ENCODE data around the gene BRINP2. TPM values are rescaled to one million over a fixed set of nuclear protein-coding genes. Genes with fewer than 3 reads are reported as not detected.

The BRINP2 gene
- total RNA-seq, 1 donor from 2014 or later: 0.26 TPM

DNA sequence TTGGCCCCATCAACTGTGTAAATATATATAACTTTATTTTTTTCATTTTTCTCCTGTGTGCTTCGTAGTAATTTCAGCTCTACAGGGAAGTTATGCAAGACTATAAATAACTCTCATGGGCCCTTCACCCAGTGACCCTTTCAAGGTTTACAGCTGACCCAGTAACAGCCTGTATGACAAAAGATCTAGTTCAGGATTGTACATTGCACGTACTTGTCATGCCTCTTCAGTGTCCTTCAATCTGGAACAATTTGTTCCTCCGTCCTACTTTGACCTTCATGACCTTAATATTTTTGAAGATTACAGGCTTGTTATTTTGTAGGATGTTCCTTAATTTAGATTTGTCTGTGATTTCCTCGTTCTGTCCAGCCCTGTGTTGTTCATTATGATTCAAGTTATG, 40.5 kb downstream of the BRINP2 start:
- H3K4me3 Mint-ChIP-seq: no peak overlapping the region
- DNase-seq (ENCODE audit: low spot score): no peak
- H3K36me3 Mint-ChIP-seq (ENCODE audit: low read depth): no peaks in the 10 kb centered on the region
- no peaks in the 10 kb centered on the region for H3K4me1 Mint-ChIP-seq (ENCODE audit: low read depth)
- H3K27ac Mint-ChIP-seq: no peak overlapping the region
- peaks cover 2% of the 10 kb centered on the region for H3K9me3 Mint-ChIP-seq
- intact Hi-C loops (cut with micrococcal nuclease): no loop called here
- no peaks in the 10 kb centered on the region for H3K27me3 Mint-ChIP-seq (ENCODE audit: insufficient read depth)

- Mint-ChIP-seq H3K9me3 (peaks cover 16% of the 10 kb centered on the region), H3K36me3 (ENCODE audit: low read depth) (no peaks in the 10 kb centered on the region), H3K27ac (no peak overlapping the region), H3K27me3 (ENCODE audit: insufficient read depth) (no peaks in the 10 kb centered on the region), H3K4me3 (no peak overlapping the region), H3K4me1 (ENCODE audit: low read depth) (no peaks in the 10 kb centered on the region)
- DNase-seq (ENCODE audit: low spot score): no peak
- intact Hi-C loops (cut with micrococcal nuclease): no loop called here
Observed at GRCh38 chr1:177216587-177217202, 45.9 kb downstream of the BRINP2 start.

GRCh38 chr1:177219554-177220458, 49.0 kb downstream of the BRINP2 start:
- no peak overlapping the region for H3K4me3 Mint-ChIP-seq
- no peak overlapping the region for H3K27ac Mint-ChIP-seq
- H3K4me1 Mint-ChIP-seq (ENCODE audit: low read depth): no peaks in the 10 kb centered on the region
- H3K27me3 Mint-ChIP-seq (ENCODE audit: insufficient read depth): peaks cover 1% of the 10 kb centered on the region
- no peaks in the 10 kb centered on the region for H3K36me3 Mint-ChIP-seq (ENCODE audit: low read depth)
- intact Hi-C loops (cut with micrococcal nuclease): no loop called here
- DNase-seq (ENCODE audit: low spot score): no peak
- H3K9me3 Mint-ChIP-seq: peaks cover 16% of the 10 kb centered on the region

DNA sequence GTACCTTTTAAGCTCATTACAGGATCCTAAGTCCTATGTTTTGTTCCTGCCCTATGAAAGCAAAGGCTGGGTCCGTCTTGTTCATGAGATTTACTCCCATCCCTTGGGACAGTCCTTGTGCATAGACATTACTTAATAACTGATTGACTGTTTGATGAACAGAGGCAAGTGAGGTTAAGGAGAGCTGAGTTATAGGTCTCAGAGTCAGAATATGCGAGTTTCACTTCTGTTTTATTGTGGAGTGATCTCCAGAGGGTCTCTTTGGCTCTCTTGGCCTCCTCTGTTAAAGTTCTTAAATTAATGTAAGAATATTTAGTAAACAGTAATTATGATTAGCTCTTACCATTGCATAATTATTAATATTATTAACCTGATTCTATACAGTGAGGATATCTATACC, 52.6 kb downstream of the BRINP2 start:
- peaks cover 2% of the 10 kb centered on the region for H3K27me3 Mint-ChIP-seq (ENCODE audit: insufficient read depth)
- intact Hi-C loops (cut with micrococcal nuclease): no loop called here
- H3K4me1 Mint-ChIP-seq (ENCODE audit: low read depth): no peaks in the 10 kb centered on the region
- no peak overlapping the region for H3K4me3 Mint-ChIP-seq
- no peak overlapping the region for H3K27ac Mint-ChIP-seq
- H3K36me3 Mint-ChIP-seq (ENCODE audit: low read depth): no peaks in the 10 kb centered on the region
- no peak for DNase-seq (ENCODE audit: low spot score)
- no peaks in the 10 kb centered on the region for H3K9me3 Mint-ChIP-seq

GRCh38 chr1:177227978-177228692, 57.4 kb downstream of the BRINP2 start:
- DNase-seq (ENCODE audit: low spot score): no peak
- Mint-ChIP-seq H3K27me3 (ENCODE audit: insufficient read depth) (peaks cover 2% of the 10 kb centered on the region), H3K27ac (no peak overlapping the region), H3K4me1 (ENCODE audit: low read depth) (no peaks in the 10 kb centered on the region), H3K9me3 (no peaks in the 10 kb centered on the region), H3K36me3 (ENCODE audit: low read depth) (no peaks in the 10 kb centered on the region), H3K4me3 (no peak overlapping the region)
- intact Hi-C loops (cut with micrococcal nuclease): no loop called here

- Mint-ChIP-seq H3K4me1 (ENCODE audit: low read depth) (no peaks in the 10 kb centered on the region), H3K27ac (no peak overlapping the region), H3K27me3 (ENCODE audit: insufficient read depth) (peaks cover 2% of the 10 kb centered on the region), H3K9me3 (no peaks in the 10 kb centered on the region), H3K4me3 (no peak overlapping the region), H3K36me3 (ENCODE audit: low read depth) (no peaks in the 10 kb centered on the region)
- no peak for DNase-seq (ENCODE audit: low spot score)
- intact Hi-C loops (cut with micrococcal nuclease): no loop called here
Observed at GRCh38 chr1:177228693-177229065, 57.9 kb downstream of the BRINP2 start.

DNA sequence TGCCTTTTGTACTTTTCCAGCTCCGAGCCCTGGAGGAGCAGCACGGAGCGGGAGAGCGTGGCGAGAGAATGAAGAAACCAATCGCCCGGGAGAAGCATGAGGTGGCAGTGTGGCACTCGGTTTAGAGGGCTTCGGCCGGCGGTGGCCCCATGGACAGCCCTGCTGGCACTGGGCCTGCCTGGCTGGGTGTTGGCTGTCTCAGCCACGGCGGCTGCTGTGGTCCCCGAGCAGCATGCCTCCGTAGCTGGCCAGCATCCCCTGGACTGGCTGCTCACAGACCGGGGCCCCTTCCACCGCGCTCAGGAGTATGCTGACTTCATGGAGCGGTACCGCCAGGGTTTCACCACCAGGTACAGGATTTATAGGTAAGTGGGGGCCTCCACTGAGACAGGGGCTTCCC, 59.0 kb downstream of the BRINP2 start:
- peaks cover under 1% of the 10 kb centered on the region for H3K27me3 Mint-ChIP-seq (ENCODE audit: insufficient read depth)
- H3K4me3 Mint-ChIP-seq: no peak overlapping the region
- no peaks in the 10 kb centered on the region for H3K36me3 Mint-ChIP-seq (ENCODE audit: low read depth)
- no peaks in the 10 kb centered on the region for H3K4me1 Mint-ChIP-seq (ENCODE audit: low read depth)
- no peaks in the 10 kb centered on the region for H3K9me3 Mint-ChIP-seq
- H3K27ac Mint-ChIP-seq: no peak overlapping the region
- intact Hi-C loops (cut with micrococcal nuclease): no loop called here
- DNase-seq (ENCODE audit: low spot score): no peak

- DNase-seq (ENCODE audit: low spot score): no peak
- Mint-ChIP-seq H3K4me3 (no peak overlapping the region), H3K27ac (no peak overlapping the region), H3K27me3 (ENCODE audit: insufficient read depth) (no peaks in the 10 kb centered on the region), H3K9me3 (no peaks in the 10 kb centered on the region), H3K4me1 (ENCODE audit: low read depth) (no peaks in the 10 kb centered on the region), H3K36me3 (ENCODE audit: low read depth) (no peaks in the 10 kb centered on the region)
- intact Hi-C loops (cut with micrococcal nuclease): no loop called here
Observed at GRCh38 chr1:177230228-177231016, 59.7 kb downstream of the BRINP2 start.

DNA sequence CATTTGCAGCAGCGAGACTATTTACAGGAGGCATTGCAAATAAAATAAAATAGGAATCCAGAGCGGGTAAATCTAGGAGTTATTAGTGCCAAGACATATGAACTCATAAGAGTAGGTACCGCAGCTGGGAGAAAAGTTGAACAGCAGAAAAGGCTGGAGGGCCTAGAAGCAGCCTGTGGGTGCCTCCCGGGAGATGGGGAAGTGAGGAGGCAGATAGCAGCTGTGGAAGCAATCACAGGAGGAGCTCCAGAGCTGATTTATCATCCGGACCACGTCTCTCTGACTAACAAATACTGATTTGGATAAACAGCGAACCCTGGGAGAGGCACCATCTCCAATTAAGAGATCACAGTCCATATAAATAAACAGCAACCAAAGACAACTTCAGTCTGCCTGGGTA, 64.6 kb downstream of the BRINP2 start:
- Mint-ChIP-seq H3K4me1 (ENCODE audit: low read depth) (no peaks in the 10 kb centered on the region), H3K36me3 (ENCODE audit: low read depth) (no peaks in the 10 kb centered on the region), H3K4me3 (no peak overlapping the region), H3K27me3 (ENCODE audit: insufficient read depth) (no peaks in the 10 kb centered on the region), H3K27ac (no peak overlapping the region), H3K9me3 (no peaks in the 10 kb centered on the region)
- intact Hi-C loops (cut with micrococcal nuclease): no loop called here
- DNase-seq (ENCODE audit: low spot score): no peak

DNA sequence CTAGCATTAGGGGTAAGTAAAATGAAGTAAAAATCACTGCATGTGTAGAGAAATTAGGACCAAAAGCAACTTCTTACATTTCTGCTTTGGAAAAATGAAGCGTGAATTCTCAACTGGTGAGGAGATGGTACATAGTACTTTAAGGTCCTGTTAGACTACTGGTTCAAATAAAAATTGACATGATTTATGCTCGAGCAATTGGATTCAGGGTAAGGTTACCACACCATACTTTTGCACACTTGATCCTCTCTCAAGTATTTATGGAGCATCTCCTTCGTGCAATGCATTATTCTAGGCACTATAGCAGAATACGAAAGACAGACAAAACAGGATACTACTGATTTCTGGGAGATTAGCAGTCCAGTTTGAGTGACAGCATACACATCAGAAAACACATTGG, 66.2 kb downstream of the BRINP2 start:
- Mint-ChIP-seq H3K27me3 (ENCODE audit: insufficient read depth) (no peaks in the 10 kb centered on the region), H3K9me3 (no peaks in the 10 kb centered on the region), H3K27ac (no peak overlapping the region), H3K4me1 (ENCODE audit: low read depth) (no peaks in the 10 kb centered on the region), H3K36me3 (ENCODE audit: low read depth) (no peaks in the 10 kb centered on the region), H3K4me3 (no peak overlapping the region)
- no peak for DNase-seq (ENCODE audit: low spot score)
- intact Hi-C loops (cut with micrococcal nuclease): no loop called here

DNA sequence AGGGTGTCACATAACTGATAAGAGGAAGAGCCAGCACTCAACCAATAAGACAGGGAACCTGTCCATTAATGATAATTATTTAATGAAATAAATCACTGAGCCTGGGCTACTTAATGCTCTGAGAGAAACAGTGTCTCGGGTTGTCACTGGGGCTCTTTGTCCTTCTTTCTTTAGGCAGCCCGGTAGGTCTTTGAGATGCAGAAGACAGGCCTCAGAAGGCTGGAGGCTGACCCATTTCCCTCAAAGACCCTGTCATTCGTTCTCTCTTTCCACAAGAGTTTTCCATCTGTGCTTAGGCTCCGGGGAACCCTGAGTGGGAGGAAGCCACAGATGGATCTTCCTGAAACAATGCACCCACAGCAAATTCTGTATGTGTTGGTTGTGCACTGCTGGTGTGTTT, 68.2 kb downstream of the BRINP2 start:
- Mint-ChIP-seq H3K27ac (no peak overlapping the region), H3K27me3 (ENCODE audit: insufficient read depth) (no peaks in the 10 kb centered on the region), H3K9me3 (no peaks in the 10 kb centered on the region), H3K4me3 (no peak overlapping the region), H3K36me3 (ENCODE audit: low read depth) (no peaks in the 10 kb centered on the region), H3K4me1 (ENCODE audit: low read depth) (no peaks in the 10 kb centered on the region)
- DNase-seq (ENCODE audit: low spot score): no peak
- intact Hi-C loops (cut with micrococcal nuclease): no loop called here

DNA sequence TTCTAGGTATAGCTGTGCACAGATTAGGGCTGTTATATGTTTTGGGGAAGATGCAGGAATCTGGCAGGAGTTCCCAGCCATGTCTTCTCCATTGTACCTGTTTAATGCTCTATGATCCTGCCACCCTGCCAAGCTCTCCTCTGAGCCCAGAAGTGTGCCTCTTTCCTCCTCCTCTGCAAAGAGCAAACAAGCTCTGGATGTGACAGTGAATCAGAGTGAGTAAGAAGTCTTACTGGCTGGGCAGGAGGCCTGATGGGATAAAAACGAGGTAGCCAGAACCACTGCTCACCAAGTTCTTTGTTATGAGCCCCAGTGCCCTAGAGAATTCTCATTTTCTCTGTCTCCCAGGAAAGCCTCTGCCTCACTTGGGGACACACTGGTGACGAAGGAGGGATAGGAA, 69.0 kb downstream of the BRINP2 start:
- H3K4me3 Mint-ChIP-seq: no peak overlapping the region
- H3K27me3 Mint-ChIP-seq (ENCODE audit: insufficient read depth): no peaks in the 10 kb centered on the region
- intact Hi-C loops (cut with micrococcal nuclease): no loop called here
- no peaks in the 10 kb centered on the region for H3K36me3 Mint-ChIP-seq (ENCODE audit: low read depth)
- H3K27ac Mint-ChIP-seq: no peak overlapping the region
- H3K4me1 Mint-ChIP-seq (ENCODE audit: low read depth): no peaks in the 10 kb centered on the region
- H3K9me3 Mint-ChIP-seq: no peaks in the 10 kb centered on the region
- DNase-seq (ENCODE audit: low spot score): no peak

Data from activated T-helper 1 cell treated with anti-CD3 and anti-CD28 coated beads, Interleukin-12 subunit alpha, Interleukin-12 subunit beta, Interleukin-2, Interleukin-4 antibody, amounts not matched to agents 30 ng/mL and 10 ng/mL and 1 ng/mL, durations not matched to agents 14 hours and 24 hours and 36 hours (primary cell).